Smooth muscle cell (in vitro differentiated cells): ENCODE measurements around the gene LEFTY2. TPM values are rescaled to one million over a fixed set of nuclear protein-coding genes. Genes with fewer than 3 reads are reported as not detected.
"Not testable (repeated sequence)": the region's sequence is repeated elsewhere in the genome, so short reads cannot be mapped to it uniquely, and the experiment has no call there.

Experiments
- DNase-seq: peaks from one replicate; lab custom pipeline; 2025; ENCODE audit not compliant: unreplicated experiment; lab: John Stamatoyannopoulos, UW
- H2AFZ ChIP-seq: fragments of 200-600 bp; sonication (generic); 2 replicates; pipeline ENCODE4 v1.6.0; 2016; ENCODE audit warnings: antibody characterized with exemption, low read depth, mild to moderate bottlenecking
- H3F3A ChIP-seq: fragments of 200-600 bp; sonication (generic); 2 replicates; pipeline ENCODE4 v1.6.0; 2017; ENCODE audit warnings: antibody characterized with exemption, low read depth
- H3K27ac ChIP-seq: fragments of 200-600 bp; sonication (generic); 2 replicates; pipeline ENCODE4 v1.5.1; 2016; ENCODE audit warnings: low read depth, mild to moderate bottlenecking
- H3K27me3 ChIP-seq: fragments of 200-600 bp; sonication (generic); 2 replicates; pipeline ENCODE4 v1.6.1; 2016; ENCODE audit warnings: low read depth, mild to moderate bottlenecking
- H3K36me3 ChIP-seq: fragments of 200-600 bp; sonication (generic); 2 replicates; pipeline ENCODE4 v1.5.1; 2016; ENCODE audit warnings: low read depth
- H3K4me1 ChIP-seq: fragments of 200-600 bp; sonication (generic); 2 replicates; pipeline ENCODE4 v1.5.1; 2016; ENCODE audit warnings: low read depth
- H3K4me2 ChIP-seq: fragments of 200-600 bp; sonication (generic); 2 replicates; pipeline ENCODE4 v1.6.0; 2016; ENCODE audit warnings: mild to moderate bottlenecking
- H3K4me3 ChIP-seq: fragments of 200-600 bp; sonication (generic); 2 replicates; pipeline ENCODE4 v1.5.1; 2016; ENCODE audit warnings: mild to moderate bottlenecking
- H3K79me2 ChIP-seq: fragments of 200-600 bp; sonication (generic); 2 replicates; pipeline ENCODE4 v1.6.0; 2016; ENCODE audit warnings: low read depth, mild to moderate bottlenecking
- H3K9ac ChIP-seq: fragments of 200-600 bp; sonication (generic); 2 replicates; pipeline ENCODE4 v1.6.0; 2016; ENCODE audit warnings: low read depth
- H3K9me3 ChIP-seq: fragments of 200-600 bp; sonication (generic); replicated peaks from 2 replicates; pipeline ENCODE4 v1.5.1; 2016; ENCODE audit warnings: low read depth
- H4K20me1 ChIP-seq: fragments of 200-600 bp; sonication (generic); 2 replicates; pipeline ENCODE4 v1.6.0; 2016; ENCODE audit warnings: low read depth
- WGBS: methylation state at CpG from one replicate; pipeline ENCODE4 v1.1.7; 2016; ENCODE audit warnings: low lambda C conversion rate; 5-methylcytosine and 5-hydroxymethylcytosine counted together
- polyA plus RNA-seq: library from polyadenylated mRNA; unstranded; fragments of >200 nt; fragmentation: Nextera tagmentation; extraction: Ambion mirVana; gene quantifications from 2 replicates; pipeline ENCODE4 v1.2.1, GENCODE V29; 2016
- total RNA-seq: library from RNA; depleted of rRNA; stranded (reverse); fragments of >200 nt; gene quantifications from 2 replicates; pipeline ENCODE4 v1.2.3, GENCODE V29; 2014
- TF ChIP-seq, protein P1 (sequence below): fragments of 200-600 bp; sonication (generic); IDR thresholded peaks from 2 replicates; pipeline ENCODE4 v1.5.1; 2017; ENCODE audit warnings: borderline replicate concordance, mild to moderate bottlenecking, antibody characterized with exemption; ENCODE audit not compliant: insufficient read depth, poor library complexity, severe bottlenecking

LEFTY2 gene
- total and polyA plus RNA-seq, 2 experiments from 2014 or later, result 0.09 to 0.25 TPM

DNA sequence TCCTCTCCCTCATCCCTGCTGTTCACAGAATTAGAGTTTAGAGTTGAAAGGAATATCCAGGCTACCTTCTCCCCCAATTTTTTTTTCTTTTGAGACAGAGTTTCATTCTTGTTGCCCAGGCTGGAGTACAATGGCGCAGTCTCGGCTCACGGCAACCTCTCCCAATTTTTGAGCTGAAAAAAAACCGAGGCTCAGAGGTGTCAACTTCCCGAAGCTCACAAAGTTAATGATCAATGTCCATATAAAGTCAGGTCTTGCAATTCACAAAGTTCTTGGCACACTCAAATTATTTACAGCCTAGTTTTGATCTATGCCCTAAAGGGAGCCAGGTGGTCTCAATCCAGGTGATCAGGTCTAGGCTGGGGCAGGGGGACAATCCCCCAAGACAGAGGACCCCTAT is 51.3 kb downstream of the LEFTY2 start:
- 87% methylated on average over 5 of the region's 5 CpGs for WGBS
- no peak for DNase-seq

DNA sequence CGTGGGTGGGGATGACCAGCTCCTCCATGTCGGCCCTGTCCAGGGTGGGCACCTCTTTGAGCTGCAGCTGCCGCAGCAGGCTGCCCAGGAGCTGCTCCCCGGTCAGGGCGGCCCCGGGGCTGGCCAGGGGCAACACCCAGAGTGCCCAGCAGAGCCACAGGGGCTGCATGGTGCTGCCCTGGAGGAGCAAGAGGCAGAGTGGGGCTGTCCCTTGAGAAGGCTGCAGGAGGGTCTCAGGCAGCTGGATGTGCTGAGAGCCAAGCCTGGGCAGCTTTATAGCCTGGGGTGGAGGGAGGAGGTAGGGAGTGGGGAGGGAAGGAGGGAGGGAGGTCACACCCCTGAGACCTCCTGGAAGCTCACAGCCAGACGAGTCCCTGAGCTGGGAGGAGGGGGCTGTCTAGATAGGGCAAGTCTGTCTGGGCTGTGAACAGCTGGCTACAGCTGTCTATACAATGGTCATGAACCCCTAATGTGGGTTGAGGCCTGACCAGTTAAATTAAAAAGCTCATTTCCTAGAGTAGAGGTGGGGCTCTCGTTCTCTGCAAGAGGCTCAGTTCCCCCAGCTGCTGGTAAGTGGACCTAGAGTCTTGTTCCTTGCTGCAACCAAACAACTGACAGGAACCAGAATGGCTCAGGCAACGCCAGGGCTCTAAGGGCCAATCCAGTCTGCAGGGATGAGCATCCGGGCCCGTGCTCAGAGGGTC is 52.0 kb downstream of the LEFTY2 start, which contains the start of gene LEFTY1:
TSS of gene LEFTY1 (minus strand) at position 249 of the 704 bp plus-strand sequence. CDS start at position 169, 80 bp downstream.
- H3K9me3 ChIP-seq, result no peaks in the 10 kb centered on the region
- no peaks in the 10 kb centered on the region for H3K79me2 ChIP-seq
- H2AFZ ChIP-seq, result no peak within 1 kb of the TSS
- H3K4me2 ChIP-seq, result no peak within 1 kb of the TSS
- H3K4me3 ChIP-seq, result no peak within 1 kb of the TSS
- no peak within 1 kb of the TSS for H3K27ac ChIP-seq
- peaks cover 6% of the 10 kb centered on the region for H3K27me3 ChIP-seq
- no peaks in the 10 kb centered on the region for H3K4me1 ChIP-seq
- TF ChIP-seq, protein P1, sequence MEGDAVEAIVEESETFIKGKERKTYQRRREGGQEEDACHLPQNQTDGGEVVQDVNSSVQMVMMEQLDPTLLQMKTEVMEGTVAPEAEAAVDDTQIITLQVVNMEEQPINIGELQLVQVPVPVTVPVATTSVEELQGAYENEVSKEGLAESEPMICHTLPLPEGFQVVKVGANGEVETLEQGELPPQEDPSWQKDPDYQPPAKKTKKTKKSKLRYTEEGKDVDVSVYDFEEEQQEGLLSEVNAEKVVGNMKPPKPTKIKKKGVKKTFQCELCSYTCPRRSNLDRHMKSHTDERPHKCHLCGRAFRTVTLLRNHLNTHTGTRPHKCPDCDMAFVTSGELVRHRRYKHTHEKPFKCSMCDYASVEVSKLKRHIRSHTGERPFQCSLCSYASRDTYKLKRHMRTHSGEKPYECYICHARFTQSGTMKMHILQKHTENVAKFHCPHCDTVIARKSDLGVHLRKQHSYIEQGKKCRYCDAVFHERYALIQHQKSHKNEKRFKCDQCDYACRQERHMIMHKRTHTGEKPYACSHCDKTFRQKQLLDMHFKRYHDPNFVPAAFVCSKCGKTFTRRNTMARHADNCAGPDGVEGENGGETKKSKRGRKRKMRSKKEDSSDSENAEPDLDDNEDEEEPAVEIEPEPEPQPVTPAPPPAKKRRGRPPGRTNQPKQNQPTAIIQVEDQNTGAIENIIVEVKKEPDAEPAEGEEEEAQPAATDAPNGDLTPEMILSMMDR, result no peak
- DNase-seq, result no peak
- H3F3A ChIP-seq, result no peaks in the 10 kb centered on the region
- WGBS, result 65% methylated on average over 11 of the region's 11 CpGs
- no peaks in the 10 kb centered on the region for H4K20me1 ChIP-seq
- H3K9ac ChIP-seq, result no peak within 1 kb of the TSS
- H3K36me3 ChIP-seq, result no peaks in the 10 kb centered on the region

More for the DNA sequence above, 51.3 kb downstream of the LEFTY2 start:
- Histone ChIP-seq H3K4me3 (no peak overlapping the region), H3K36me3 (no peaks in the 10 kb centered on the region), H3K79me2 (no peaks in the 10 kb centered on the region), H3K27ac (no peak overlapping the region), H3K27me3 (peaks cover 6% of the 10 kb centered on the region), H3K9ac (no peak overlapping the region), H3F3A (no peaks in the 10 kb centered on the region), H4K20me1 (no peaks in the 10 kb centered on the region), H3K9me3 (no peaks in the 10 kb centered on the region), H3K4me1 (no peaks in the 10 kb centered on the region), H3K4me2 (no peak overlapping the region), H2AFZ (no peak overlapping the region)
- TF ChIP-seq, protein P1, result no peak

DNA sequence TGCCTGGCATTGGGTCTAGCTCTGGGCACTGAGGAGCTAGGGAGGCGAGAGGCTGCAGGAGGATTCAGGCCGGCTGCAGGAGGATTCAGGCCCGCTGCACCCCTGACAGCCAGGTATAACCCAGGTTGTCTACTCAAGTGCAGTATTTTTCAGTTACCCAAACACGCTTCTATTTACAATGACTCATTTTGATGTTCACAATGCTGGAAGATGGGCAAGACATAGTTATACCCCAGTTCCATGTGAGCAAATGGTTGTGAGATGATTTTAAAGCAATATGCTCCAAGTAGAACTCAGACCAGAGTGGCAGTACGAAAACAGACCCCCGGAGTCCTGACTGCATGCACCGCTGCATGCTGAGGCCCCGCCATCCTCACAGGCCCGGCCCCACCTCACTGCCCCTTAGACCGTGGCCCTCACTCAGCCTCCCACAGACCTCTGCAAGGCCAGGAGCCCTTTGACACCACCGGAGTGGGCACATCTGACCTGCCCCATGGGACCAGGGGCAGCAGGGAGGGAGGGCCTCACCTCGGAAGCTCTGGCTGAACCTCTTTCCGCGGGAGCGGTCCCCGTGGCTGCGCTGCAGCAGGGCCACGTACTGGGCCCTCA is 52.6 kb downstream of the LEFTY2 start:
- Histone ChIP-seq H3K9me3 (no peaks in the 10 kb centered on the region), H3K4me1 (no peaks in the 10 kb centered on the region), H3K4me2 (no peak overlapping the region), H3K9ac (no peak overlapping the region), H3F3A (no peaks in the 10 kb centered on the region), H3K79me2 (no peaks in the 10 kb centered on the region), H2AFZ (no peak overlapping the region), H3K27ac (no peak overlapping the region), H3K27me3 (peaks cover 6% of the 10 kb centered on the region), H3K36me3 (no peaks in the 10 kb centered on the region), H3K4me3 (no peak overlapping the region), H4K20me1 (no peaks in the 10 kb centered on the region)
- TF ChIP-seq, protein P1, result no peak
- WGBS, result 80% methylated on average over 18 of the region's 18 CpGs
- DNase-seq, result no peak

DNA sequence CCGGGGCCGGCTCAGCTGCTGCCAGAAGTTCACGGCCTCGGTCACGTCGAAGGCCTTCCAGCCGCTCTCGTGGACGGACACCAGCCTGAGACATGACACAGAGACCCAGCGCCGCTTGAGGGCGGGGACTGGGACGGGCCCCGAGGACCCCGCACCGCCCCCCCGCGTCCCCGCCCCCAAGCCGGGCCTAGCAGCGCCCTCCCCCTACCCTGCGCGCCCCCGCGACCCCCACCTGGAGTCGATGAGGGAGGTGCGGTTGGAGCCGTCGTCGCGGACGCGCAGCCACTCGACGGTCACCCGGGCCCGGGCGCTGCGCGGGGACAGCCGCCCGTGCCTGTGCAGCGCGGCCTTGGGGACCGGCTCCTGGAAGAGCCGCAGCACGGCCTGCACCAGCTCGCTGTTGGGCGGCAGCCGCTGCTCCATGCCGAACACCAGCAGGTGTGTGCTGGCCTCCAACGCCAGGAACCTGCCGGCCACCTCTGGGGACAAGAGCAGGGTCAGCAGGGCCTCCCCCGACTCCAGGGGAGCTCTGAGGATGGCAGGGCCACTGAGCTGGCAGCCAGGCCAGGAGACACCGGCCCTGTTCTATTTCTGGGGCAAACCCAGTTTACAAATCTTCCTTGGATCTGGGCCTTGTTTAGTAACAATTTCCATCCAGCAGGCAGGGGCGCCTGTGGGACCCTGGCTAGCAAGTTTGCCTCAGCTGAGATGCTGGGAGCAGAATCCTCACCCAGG is 53.3 kb downstream of the LEFTY2 start:
- H3K27ac ChIP-seq, H3F3A ChIP-seq, H3K4me2 ChIP-seq, H3K27me3 ChIP-seq, H4K20me1 ChIP-seq, DNase-seq, H3K79me2 ChIP-seq, H3K4me3 ChIP-seq, H3K9ac ChIP-seq, H3K4me1 ChIP-seq, H2AFZ ChIP-seq, H3K9me3 ChIP-seq, H3K36me3 ChIP-seq: not testable (repeated sequence)
- 35% methylated on average over 7 of the region's 56 CpGs for WGBS
